ENCODE measurements around the gene CEACAM1.

DNA sequence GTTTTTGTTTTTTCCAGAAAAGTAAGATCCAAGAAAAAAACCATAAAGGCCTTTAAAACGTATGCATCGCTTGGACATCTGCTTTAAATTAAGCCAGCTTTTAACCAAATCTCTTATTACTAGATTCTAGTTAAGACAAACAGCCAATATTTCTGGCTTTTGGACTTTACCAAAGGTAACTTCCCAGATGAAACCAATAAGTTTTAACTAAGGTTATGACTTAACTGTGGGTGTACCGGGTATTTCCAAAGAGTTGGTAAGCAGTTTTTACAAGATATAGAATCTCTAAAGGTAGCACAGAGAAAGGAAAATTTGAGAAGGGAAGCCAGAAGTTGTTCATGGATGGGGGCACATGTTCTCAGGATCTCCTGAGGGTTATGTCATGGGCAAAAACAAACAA, 34.0 kb downstream of the CEACAM1 start:
- TF ChIP-seq POLR2A (IDR thresholded peaks at IDR 0.05), result no peak
- TF ChIP-seq, protein P1, sequence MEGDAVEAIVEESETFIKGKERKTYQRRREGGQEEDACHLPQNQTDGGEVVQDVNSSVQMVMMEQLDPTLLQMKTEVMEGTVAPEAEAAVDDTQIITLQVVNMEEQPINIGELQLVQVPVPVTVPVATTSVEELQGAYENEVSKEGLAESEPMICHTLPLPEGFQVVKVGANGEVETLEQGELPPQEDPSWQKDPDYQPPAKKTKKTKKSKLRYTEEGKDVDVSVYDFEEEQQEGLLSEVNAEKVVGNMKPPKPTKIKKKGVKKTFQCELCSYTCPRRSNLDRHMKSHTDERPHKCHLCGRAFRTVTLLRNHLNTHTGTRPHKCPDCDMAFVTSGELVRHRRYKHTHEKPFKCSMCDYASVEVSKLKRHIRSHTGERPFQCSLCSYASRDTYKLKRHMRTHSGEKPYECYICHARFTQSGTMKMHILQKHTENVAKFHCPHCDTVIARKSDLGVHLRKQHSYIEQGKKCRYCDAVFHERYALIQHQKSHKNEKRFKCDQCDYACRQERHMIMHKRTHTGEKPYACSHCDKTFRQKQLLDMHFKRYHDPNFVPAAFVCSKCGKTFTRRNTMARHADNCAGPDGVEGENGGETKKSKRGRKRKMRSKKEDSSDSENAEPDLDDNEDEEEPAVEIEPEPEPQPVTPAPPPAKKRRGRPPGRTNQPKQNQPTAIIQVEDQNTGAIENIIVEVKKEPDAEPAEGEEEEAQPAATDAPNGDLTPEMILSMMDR (IDR thresholded peaks at IDR 0.05), result no peak
